ENCODE results near the gene IQSEC3.
"Not testable (repeated sequence)": the region's sequence is repeated elsewhere in the genome, so short reads cannot be mapped to it uniquely, and the experiment has no call there.

Gene IQSEC3

DNA sequence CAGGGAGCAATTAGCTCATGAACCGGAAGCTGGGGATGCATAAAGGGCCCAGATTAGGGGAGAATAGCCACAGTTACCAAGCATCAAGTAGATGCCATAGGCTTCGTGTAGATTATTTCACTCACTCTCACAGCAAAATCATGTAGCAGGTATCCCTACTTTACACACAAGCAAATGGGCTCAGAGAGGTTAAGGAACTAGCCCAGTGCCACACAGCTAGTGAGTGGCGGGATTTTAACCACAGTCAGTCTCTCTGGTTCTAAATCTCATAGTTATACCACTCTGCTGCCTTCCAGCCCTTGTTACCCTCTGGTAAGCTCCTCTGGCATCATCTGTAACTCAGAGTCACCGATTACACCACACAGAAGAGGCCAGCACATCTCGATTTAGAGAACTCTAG is 49.0 kb downstream of the IQSEC3 start:
- no peak for DNase-seq

- no peak for DNase-seq
Measured at GRCh38 chr12:115960-116915, 49.7 kb downstream of the IQSEC3 start.

DNA sequence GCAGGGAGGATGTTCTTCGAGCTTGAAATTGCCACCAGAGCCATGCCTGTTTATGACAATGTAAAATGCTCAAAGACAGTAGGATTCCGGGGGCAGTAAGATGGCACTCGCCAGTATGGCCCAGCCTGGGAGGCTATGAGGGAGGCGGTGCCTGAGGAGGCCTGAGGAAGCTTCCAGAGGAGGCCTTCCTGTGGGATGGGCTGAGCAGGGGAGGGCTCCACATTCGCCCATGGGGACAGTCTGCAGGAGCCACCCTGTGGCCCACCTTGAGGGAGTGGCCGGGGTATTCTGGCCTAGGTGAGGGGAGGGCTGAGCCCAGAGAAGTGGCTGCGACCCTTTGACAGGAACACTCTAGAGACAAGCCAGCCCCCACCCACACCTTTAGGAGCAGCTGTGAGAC is 50.7 kb downstream of the IQSEC3 start:
- DNase-seq, result no peak

DNA sequence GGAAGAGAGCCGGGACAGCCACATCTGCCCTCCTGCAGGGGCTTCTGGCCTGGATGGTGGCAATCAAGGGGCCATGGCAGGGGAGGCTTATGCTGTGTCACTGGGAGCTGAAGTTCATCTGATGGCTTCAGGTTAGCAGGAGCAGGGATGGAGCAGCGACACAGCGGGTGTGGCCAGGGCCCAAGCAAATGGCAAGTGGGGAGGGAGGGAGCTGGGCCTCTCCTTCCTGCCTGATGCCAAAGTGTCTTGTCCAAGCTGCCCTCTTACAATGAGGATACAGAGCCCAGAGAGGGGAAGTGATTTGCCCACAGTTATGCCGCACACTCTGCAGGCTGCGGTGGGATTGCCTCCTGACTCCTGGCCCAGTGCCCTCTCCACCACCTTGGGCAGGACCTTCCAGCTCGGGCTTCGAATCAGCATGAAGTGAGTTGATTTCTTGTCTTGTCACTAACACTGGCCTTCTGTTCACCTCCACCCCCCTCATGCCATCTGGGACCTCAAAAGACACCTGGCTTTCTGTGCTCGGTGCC is 51.3 kb downstream of the IQSEC3 start:
- DNase-seq, result no peak

DNA sequence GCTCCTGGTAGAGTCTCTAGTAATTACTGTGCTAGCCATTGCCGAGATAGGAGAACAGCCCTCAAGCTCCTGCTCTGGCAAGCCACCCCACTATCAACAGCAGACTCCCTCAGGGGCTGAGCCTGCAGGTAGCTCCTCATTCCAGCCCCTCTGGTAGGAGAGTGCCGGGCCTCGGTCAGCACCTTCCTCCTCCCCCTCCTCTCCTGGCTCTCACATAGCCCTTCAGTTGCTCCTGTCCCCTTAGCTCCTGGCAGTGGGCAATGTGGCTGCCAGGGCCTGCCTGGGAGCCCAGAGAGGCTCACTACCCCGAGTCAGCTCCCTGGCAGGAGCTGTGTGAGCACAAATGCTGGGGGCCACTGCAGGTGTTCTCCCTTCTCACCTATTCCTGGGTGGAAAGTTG is 52.0 kb downstream of the IQSEC3 start:
- DNase-seq, result no peak

DNA sequence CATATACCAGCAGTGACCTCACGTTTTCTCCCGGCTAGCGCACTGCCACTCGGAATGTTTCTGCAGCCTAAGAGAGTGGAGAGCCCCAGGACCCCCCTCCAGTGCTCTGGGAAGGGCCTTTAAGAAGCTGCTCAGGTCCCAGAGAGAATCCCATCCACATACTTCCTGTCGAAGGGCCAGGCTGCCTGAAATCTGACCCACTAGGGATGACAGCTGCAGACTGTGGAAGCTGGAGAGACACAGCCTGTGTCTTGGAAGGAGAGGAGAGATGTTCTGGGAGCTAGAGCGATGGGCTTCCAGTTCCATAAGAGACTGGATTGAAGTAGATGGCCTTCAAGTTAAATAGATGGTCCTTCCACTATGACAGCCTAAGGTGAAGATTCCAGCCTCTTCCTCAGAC is 54.4 kb downstream of the IQSEC3 start:
- DNase-seq, result no peak

DNA sequence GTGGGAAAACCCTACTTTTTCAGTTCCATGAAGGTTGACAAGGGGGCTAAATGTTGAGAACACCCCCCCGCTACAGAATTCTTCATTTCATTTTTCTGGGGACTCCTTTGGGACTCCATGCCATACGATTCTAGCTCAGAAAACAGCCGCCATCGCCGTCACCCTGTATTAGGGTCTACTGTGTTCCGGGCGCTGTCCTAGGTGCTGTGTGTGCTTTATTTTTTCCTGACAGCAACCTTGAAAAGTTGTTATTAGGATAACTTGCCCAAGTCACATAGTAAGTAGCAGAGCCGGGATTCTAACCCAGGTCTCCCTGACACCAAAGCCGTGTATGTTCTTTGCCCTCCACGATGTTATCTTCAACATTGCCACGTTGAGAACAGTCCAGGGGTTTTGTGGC is 55.1 kb downstream of the IQSEC3 start:
- DNase-seq, result no peak

DNA sequence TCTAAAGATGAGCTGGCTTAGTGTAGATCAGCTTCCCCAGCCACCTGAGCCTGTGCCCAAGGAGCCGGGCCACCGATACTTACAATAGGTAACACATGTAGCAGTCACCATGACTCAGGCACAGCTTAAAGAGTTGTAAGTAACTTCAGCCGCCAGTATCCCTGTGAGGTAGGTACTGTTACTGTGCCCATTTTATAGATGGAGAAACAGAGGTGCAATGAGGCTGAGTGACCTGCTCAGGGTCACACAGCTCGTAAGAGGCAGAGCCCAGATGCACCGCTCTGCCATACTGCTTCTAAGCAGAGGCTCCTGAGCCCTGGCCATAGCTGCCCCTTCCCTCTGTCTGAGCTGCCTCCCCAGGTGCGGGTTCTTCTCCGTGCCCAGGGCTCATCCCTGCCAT is 58.5 kb downstream of the IQSEC3 start:
- DNase-seq, result no peak

- DNase-seq, result no peak
Measured at GRCh38 chr12:125566-125965, 59.0 kb downstream of the IQSEC3 start.

GRCh38 chr12:128079-128478 is 61.5 kb downstream of the IQSEC3 start:
- DNase-seq, result peak; percentile 47

- no peak for DNase-seq
Measured at GRCh38 chr12:129001-129400, 62.4 kb downstream of the IQSEC3 start.

DNA sequence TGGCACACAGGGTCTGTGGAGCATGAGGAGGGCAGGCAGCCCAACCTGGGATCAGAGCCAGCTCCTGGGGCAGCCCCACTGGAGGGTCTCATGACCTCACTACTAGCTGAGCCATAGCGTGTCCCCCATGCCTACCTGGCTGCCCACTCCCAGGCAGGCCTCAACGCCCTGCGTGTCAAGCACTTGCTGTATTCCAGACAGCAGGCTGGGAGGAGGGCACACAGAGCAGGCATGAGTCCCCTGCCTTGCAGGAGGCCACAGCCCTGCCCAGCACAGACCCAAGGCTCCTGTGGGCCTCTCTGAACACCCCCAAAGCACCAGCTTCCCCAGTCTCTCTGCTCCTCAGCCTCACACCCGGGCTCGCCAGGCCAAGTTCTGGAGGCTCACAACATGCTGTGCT is 64.0 kb downstream of the IQSEC3 start:
- DNase-seq, result no peak

GRCh38 chr12:131008-131407 is 64.4 kb downstream of the IQSEC3 start:
- DNase-seq, result no peak

DNA sequence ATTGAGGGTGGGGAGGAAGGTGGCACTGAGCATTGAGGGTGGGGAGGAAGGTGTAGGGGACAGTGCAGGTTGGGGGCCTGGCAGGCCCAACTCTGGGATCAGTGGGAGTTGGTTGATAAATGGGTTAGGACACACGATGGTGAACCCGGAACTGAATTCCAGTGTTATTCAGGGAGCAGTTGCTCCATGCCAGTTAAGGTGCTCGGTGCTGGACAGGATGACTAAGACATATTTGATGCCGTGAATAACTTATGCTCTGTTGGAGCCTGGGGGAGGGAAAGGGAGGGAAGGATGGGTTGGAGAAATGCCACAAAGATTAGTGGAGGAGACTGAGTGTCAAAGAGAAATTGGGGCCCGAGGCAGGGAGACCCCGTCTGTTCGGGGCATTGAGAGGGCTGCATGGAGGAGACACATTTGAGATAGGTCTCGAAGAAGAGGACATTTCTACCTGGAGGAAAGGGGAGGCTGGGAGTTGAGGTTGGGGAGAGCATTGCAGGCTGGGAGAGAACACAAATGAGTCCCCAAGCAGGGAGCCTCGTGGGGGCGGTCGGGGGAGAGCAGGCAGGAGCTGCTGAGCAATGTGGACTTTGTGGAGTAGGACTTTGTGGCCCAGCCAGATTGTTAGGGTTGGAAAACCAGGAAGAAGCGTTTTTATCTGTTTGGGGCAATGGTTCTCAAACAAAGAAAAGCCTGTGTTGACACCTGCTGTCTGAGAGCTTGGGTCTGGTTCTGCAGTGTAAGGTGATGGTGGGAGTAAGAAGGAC is 65.3 kb downstream of the IQSEC3 start:
- DNase-seq, result no peak

DNA sequence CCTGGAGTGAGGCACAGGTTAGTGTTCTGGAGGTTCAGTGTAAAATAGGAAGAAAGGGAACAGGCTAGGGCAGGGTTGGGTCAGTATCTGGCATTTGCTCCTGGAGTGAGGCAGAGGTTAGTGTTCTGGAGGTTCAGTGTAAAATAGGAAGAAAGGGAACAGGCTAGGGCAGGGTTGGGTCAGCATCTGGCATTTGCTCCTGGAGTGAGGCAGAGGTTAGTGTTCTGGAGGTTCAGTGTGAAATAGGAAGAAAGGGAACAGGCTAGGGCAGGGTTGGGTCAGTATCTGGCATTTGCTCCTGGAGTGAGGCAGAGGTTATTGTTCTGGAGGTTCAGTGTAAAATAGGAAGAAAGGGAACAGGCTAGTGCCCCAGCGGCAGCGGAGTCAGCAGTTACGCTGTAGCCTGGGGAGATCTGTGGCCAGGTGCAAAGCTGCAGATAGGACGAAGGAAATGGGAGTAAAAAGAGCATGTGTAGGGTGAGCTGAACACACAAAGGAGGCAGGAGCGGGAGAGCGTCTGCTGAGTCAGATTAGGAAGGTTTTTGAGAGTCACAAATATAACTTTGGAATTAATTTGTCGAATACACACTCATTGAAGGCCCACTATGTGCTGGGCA is 67.2 kb downstream of the IQSEC3 start:
- DNase-seq, result not testable (repeated sequence)

GRCh38 chr12:135138-135537 is 68.6 kb downstream of the IQSEC3 start:
- DNase-seq, result no peak

DNA sequence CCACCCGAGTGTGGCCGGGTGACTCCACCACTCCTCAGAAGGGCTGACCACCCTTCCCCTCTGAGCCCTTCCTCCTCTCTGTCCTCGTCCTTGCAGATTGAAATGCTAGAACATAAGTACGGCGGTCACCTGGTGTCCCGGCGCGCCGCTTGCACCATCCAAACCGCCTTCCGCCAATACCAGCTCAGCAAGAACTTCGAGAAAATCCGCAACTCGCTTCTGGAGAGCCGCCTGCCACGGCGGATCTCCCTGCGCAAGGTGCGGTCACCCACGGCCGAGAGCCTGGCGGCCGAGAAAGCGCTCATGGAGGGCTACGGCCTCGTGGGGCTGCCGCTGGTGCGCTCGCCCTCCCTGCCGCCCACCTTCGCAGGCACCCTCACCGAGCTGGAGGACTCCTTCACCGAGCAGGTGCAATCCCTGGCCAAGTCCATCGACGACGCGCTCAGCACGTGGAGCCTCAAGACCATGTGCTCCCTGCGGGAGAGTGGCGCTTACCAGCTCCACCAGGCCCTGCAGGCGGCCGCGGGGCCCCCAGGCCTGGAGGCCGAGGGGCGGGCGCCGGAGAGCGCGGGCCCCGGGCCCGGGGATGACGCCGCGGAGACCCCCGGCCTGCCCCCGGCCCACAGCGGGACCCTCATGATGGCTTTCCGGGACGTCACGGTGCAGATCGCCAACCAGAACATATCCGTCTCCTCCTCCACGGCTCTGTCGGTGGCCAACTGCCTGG is 71.8 kb downstream of the IQSEC3 start:
- DNase-seq, result no peak

- DNase-seq, result no peak
Measured at GRCh38 chr12:138898-139534, 72.4 kb downstream of the IQSEC3 start.

GRCh38 chr12:139585-139984 is 73.0 kb downstream of the IQSEC3 start:
- peak; percentile 37 for DNase-seq

DNA sequence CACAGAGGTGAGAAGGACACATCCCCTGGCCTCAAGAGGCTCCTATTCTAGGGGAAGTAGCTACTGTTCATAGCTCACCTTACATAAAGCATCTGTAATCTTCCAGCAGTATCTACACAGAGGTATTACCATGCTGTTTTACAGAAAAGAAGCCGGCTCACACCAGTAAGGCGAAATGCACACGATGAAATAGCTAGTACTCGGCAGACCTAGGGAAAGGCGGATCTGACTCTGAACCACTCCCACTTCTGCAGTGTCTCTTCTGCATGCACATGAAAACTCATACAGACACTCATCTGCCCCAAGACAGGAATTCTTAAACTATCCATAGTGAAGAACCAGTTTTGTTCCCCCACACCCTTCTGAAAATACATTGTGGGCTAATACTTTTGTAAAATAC is 73.6 kb downstream of the IQSEC3 start:
- DNase-seq, result no peak

DNA sequence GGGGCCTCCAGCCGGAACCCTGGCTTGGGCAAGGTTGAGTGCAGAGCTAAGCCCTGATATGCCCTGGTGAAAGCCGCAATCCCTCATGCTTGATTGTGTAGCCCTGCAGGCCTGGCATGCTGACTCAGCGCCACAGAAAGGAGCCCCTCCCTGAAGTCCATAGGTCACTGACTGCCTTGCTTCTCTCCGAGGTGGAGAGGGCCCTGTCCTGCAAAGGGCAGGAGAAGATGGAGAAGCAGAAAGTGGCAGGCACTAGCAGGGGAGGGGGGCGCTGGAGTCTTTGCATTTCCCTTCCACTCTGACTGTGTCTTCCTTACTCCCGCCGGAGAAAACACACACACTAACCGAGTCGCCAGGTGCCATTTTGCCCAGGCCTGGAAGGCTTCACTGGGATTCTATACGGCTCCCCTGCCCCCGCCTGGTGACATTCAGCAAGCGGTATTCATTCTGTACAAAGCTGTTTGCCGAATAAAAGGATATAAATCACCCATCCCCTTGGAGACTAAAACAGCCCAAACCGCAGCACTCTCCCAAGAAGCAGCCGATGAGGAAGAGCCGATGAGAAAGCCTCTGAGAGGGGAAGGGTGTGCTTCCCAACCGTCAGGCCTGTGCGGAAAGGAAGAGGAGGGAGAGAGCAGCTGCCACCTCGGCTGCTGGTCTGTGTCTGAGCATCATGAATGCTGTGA is 77.5 kb downstream of the IQSEC3 start:
- peak; percentile 34 for DNase-seq

Measured in NCI-H510A (cell line).